ENCODE data around the gene TNNI3. TPM values are rescaled to one million over a fixed set of nuclear protein-coding genes. Genes with fewer than 3 reads are reported as not detected.
A peak's percentile ranks its signal among the peaks of the same experiment; 100 is the strongest.

TNNI3 gene
- total and polyA plus RNA-seq, 9 of the 15 experiments (the other 6 are each of a cell fraction or from before 2014, with no cell fraction given), result 4.7 to 158 (median 42.0) TPM

GRCh38 chr19:55117663-55118391, 39.7 kb downstream of the TNNI3 start (continued):
- TF ChIP-seq, protein P1, sequence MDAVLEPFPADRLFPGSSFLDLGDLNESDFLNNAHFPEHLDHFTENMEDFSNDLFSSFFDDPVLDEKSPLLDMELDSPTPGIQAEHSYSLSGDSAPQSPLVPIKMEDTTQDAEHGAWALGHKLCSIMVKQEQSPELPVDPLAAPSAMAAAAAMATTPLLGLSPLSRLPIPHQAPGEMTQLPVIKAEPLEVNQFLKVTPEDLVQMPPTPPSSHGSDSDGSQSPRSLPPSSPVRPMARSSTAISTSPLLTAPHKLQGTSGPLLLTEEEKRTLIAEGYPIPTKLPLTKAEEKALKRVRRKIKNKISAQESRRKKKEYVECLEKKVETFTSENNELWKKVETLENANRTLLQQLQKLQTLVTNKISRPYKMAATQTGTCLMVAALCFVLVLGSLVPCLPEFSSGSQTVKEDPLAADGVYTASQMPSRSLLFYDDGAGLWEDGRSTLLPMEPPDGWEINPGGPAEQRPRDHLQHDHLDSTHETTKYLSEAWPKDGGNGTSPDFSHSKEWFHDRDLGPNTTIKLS (IDR thresholded peaks at IDR 0.05; ENCODE audit: borderline replicate concordance, low read depth), result peak; percentile 81
- TF ChIP-seq ZNF79 (CRISPR knock-in tag; IDR thresholded peaks at IDR 0.05; ENCODE audit: low read depth) (no peak), ZNF263 (CRISPR knock-in tag; IDR thresholded peaks at IDR 0.05; ENCODE audit: borderline replicate concordance) (peak; percentile 8; the same call in 1 of the 2 replicates), BRF2 (IDR thresholded peaks at IDR 0.05; ENCODE audit: borderline replicate concordance, insufficient read depth, insufficient read length) (no peak), FOXA3 (CRISPR knock-in tag; conservative IDR thresholded peaks at IDR 0.05 in 1 of 2, IDR thresholded peaks at IDR 0.05 in 1 of 2) (no peak), ELK1 (CRISPR knock-in tag; IDR thresholded peaks at IDR 0.05) (no peak), POLR3G (IDR thresholded peaks at IDR 0.05; ENCODE audit: extremely low read depth, insufficient read length, insufficient replicate concordance) (no peak), ATF3 (IDR thresholded peaks at IDR 0.05) (peak; percentile 58), ATF3 (CRISPR knock-in tag; conservative IDR thresholded peaks at IDR 0.05) (peak; percentile 74; the same call in 1 of the 2 replicates), ZNF584 (CRISPR knock-in tag; IDR thresholded peaks at IDR 0.05; ENCODE audit: low read depth) (peak; percentile 83; the same call in 1 of the 2 replicates), ZNF644 (tag; IDR thresholded peaks at IDR 0.05; ENCODE audit: low read depth) (no peak; the same call in 1 of the 2 replicates)
- TF ChIP-seq, protein P2, sequence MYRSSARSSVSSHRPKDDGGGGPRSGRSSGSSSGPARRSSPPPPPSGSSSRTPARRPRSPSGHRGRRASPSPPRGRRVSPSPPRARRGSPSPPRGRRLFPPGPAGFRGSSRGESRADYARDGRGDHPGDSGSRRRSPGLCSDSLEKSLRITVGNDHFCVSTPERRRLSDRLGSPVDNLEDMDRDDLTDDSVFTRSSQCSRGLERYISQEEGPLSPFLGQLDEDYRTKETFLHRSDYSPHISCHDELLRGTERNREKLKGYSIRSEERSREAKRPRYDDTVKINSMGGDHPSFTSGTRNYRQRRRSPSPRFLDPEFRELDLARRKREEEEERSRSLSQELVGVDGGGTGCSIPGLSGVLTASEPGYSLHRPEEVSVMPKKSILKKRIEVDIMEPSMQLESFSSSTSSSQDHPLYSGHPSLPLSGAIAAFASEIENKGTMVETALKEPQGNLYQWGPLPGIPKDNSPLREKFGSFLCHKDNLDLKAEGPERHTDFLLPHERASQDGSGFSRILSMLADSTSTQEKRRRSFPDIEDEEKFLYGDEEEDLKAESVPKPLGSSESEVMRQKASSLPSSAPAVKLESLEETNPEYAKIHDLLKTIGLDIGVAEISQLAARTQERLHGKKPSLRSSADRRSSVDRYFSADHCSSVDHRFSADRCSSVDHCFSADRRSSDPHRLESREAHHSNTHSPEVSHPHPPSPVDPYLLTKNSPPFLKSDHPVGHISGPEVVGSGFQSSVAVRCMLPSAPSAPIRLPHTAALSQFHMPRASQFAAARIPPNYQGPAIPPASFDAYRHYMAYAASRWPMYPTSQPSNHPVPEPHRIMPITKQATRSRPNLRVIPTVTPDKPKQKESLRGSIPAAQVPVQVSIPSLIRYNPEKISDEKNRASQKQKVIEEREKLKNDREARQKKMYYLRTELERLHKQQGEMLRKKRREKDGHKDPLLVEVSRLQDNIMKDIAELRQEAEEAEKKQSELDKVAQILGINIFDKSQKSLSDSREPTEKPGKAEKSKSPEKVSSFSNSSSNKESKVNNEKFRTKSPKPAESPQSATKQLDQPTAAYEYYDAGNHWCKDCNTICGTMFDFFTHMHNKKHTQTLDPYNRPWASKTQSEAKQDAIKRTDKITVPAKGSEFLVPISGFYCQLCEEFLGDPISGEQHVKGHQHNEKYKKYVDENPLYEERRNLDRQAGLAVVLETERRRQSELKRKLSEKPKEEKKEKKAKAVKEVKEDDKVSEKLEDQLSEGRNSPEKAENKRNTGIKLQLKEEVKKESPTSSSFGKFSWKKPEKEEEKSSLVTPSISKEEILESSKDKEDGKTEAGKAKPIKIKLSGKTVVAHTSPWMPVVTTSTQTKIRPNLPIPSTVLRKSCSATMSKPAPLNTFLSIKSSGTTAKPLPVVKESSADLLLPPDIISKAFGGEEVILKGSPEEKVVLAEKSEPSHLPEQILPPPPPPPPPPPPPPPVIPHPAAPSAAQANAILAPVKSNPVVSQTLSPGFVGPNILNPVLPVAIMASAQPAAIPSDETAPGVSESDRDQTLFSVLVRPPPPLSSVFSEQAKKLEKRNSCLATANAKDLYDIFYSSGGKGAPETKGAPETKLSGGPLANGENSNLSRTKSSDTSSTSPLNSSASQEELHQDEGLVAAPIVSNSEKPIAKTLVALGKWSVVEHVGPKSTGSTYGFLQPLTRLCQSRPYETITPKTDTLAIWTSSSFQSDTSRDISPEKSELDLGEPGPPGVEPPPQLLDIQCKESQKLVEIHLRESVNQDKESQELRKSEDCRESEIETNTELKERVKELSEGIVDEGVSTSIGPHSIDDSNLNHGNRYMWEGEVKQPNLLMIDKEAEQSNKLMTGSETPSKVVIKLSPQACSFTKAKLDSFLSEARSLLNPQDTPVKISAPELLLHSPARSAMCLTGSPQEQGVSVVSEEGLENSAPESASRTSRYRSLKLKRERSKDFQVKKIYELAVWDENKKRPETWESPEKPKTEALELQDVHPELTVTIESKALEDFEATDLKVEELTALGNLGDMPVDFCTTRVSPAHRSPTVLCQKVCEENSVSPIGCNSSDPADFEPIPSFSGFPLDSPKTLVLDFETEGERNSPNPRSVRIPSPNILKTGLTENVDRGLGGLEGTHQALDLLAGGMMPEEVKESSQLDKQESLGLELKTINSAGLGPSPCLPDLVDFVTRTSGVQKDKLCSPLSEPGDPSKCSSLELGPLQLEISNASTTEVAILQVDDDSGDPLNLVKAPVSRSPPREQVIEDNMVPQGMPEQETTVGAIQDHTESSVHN (IDR thresholded peaks at IDR 0.05; ENCODE audit: borderline replicate concordance in 1 of 2, low read depth in 1 of 2), result no peak
